Measurements from ENCODE around the gene TCEA2. TPM values are rescaled to one million over a fixed set of nuclear protein-coding genes. Genes with fewer than 3 reads are reported as not detected.

The TCEA2 gene
- total RNA-seq, 2 experiments from 2014 or later = 36.4 to 71.2 TPM

DNA sequence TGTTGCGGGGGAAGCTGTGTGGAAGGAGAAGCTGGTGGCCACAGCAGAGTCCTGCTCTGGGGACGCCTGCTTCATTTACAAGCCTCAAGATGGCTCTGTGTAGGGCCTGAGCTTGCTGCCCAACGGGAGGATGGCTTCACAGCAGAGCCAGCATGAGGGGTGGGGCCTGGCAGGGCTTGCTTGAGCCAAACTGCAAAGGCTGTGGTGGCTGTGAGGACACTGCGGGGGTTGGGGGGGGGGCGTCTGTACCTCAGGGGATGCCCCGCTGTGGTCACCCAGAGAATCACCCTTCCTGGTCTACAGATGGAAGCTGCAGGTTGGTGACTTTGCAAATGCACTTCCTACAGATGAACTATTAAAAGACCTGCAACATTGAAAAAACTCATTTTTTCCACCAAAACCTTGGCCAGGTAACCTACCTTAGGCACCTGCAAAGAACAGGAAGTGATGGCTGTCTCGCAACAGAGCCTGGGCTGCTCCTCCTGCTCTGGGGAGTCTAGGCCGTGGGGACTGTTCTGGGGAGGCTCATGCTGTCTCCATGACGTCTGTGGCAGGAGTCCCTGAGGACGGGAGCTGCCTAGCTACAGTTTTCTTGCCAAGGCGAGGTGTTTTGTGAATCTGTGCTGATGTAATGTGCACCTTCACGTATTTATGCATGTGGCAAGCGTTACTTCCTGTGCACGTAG, 37.0 kb downstream of the TCEA2 start:
- BruUV-seq (replicated peaks) = no TSS peak
- Histone ChIP-seq H3K9me3 (ENCODE audit: low read length) (no peaks in the 10 kb centered on the region), H3K27ac (ENCODE audit: low read depth, low read length, poor library complexity, severe bottlenecking) (peak overlapping the region; percentile 60), H3K4me1 (ENCODE audit: insufficient read depth, low read length, poor library complexity, severe bottlenecking) (peaks cover 36% of the 10 kb centered on the region), H3K79me2 (ENCODE audit: insufficient read depth, low read depth, low read length) (no peaks in the 10 kb centered on the region), H3K9me2 (ENCODE audit: insufficient read depth, low read length) (no peaks in the 10 kb centered on the region), H2AFZ (ENCODE audit: low read length) (peak overlapping the region; percentile 73; the same call in 1 of the 2 replicates), H4K20me1 (ENCODE audit: insufficient read depth, low read length) (no peaks in the 10 kb centered on the region), H3K4me3 (ENCODE audit: low read depth, low read length, poor library complexity, severe bottlenecking) (peak overlapping the region; percentile 29), H3K36me3 (ENCODE audit: insufficient read depth, low read length) (no peaks in the 10 kb centered on the region), H3K4me2 (ENCODE audit: low read length) (peak overlapping the region; percentile 62)
- intact Hi-C loops (cut with micrococcal nuclease; ENCODE audit: unreplicated experiment) = loop anchor here (2.0 kb wide), 1 partner anchor 21 kb away; the partner anchor contains the start of gene RGS19
- ChIA-PET POLR2A (interaction anchor here (0.7 to 1.0 kb wide), 2 partner anchors 21 to 27 kb away, joined by 5 read pairs; partner anchors contain the start of genes OPRL1 and RGS19), CTCF (ENCODE audit: unreplicated experiment) (interaction anchor here (0.8 to 1.5 kb wide), 3 partner anchors 10 to 120 kb away, joined by 3 to 7 read pairs (median 3); partner anchors contain the start of gene OPRL1)
- peak; percentile 77 for DNase-seq (ENCODE audit: low spot score)
- peak; percentile 27; the same call in 1 of the 2 replicates for TF ChIP-seq CTCF (conservative IDR thresholded peaks at IDR 0.05; ENCODE audit: low read length)
- no peak for TF ChIP-seq EZH2phosphoT487 (IDR thresholded peaks at IDR 0.05; ENCODE audit: borderline replicate concordance, low read depth, low read length)

DNA sequence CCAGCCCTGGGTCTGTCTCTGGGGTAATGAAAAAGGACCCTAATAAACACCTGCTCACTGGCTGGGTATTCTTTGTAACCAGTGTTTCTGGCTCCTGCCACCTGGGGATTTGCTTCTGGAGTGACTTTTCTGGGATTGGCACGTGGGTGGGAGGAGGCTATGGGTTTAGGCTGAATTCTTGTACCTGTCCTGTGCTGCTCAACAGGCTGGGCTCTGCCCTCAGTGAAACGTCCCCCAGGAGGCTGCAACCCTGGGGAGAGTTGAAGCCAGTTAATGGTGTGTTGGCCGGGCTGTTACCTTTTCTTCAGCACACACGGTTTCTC, 37.5 kb downstream of the TCEA2 start:
- intact Hi-C loops (cut with micrococcal nuclease; ENCODE audit: unreplicated experiment) = loop anchor here (2.0 kb wide), 1 partner anchor 22 kb away; the partner anchor contains the start of gene RGS19
- H3K9me3 ChIP-seq (ENCODE audit: low read length) = no peaks in the 10 kb centered on the region
- CTCF ChIA-PET (ENCODE audit: unreplicated experiment) = interaction anchor here (1.5 kb wide), 1 partner anchor 21 kb away, joined by 7 read pairs; the partner anchor contains the start of gene OPRL1
- H3K4me3 ChIP-seq (ENCODE audit: low read depth, low read length, poor library complexity, severe bottlenecking) = peak overlapping the region; percentile 29
- no peak for TF ChIP-seq CTCF (conservative IDR thresholded peaks at IDR 0.05; ENCODE audit: low read length)
- no peak for TF ChIP-seq EZH2phosphoT487 (IDR thresholded peaks at IDR 0.05; ENCODE audit: borderline replicate concordance, low read depth, low read length)
- H3K4me1 ChIP-seq (ENCODE audit: insufficient read depth, low read length, poor library complexity, severe bottlenecking) = peaks cover 36% of the 10 kb centered on the region
- H4K20me1 ChIP-seq (ENCODE audit: insufficient read depth, low read length) = no peaks in the 10 kb centered on the region
- no peaks in the 10 kb centered on the region for H3K9me2 ChIP-seq (ENCODE audit: insufficient read depth, low read length)
- no peaks in the 10 kb centered on the region for H3K79me2 ChIP-seq (ENCODE audit: insufficient read depth, low read depth, low read length)
- DNase-seq (ENCODE audit: low spot score) = no peak
- no peaks in the 10 kb centered on the region for H3K36me3 ChIP-seq (ENCODE audit: insufficient read depth, low read length)
- POLR2A ChIA-PET = no interaction called here
- peak overlapping the region; percentile 62 for H3K4me2 ChIP-seq (ENCODE audit: low read length)
- peak overlapping the region; percentile 60 for H3K27ac ChIP-seq (ENCODE audit: low read depth, low read length, poor library complexity, severe bottlenecking)
- no TSS peak for BruUV-seq (replicated peaks)
- H2AFZ ChIP-seq (ENCODE audit: low read length) = peak overlapping the region; percentile 73; the same call in 1 of the 2 replicates
